ENCODE results near the gene GLIPR1.

- no peak for TF ChIP-seq POLR2A (IDR thresholded peaks at IDR 0.05)
- TF ChIP-seq CTCF (IDR thresholded peaks at IDR 0.05), result no peak
- no peak for TF ChIP-seq POLR2AphosphoS5 (IDR thresholded peaks at IDR 0.05)
- no peak for TF ChIP-seq EP300 (IDR thresholded peaks at IDR 0.05)
Measured at GRCh38 chr12:75543529-75543928, 63.0 kb downstream of the GLIPR1 start.
